GM18502 (cell line): Measurements from ENCODE around the gene TSC22D1.

Experiments
- ATAC-seq: cut with Tn5 transposase; IDR thresholded peaks from one replicate; pipeline ENCODE4 v1.9.1; 2021; ENCODE audit warnings: mild to moderate bottlenecking; ENCODE audit not compliant: unreplicated experiment, poor library complexity

TSC22D1 gene

GRCh38 chr13:44508562-44509077, 67.5 kb downstream of the TSC22D1 start:
- no peak for ATAC-seq

GRCh38 chr13:44507639-44508038, 68.5 kb downstream of the TSC22D1 start:
- no peak for ATAC-seq

DNA sequence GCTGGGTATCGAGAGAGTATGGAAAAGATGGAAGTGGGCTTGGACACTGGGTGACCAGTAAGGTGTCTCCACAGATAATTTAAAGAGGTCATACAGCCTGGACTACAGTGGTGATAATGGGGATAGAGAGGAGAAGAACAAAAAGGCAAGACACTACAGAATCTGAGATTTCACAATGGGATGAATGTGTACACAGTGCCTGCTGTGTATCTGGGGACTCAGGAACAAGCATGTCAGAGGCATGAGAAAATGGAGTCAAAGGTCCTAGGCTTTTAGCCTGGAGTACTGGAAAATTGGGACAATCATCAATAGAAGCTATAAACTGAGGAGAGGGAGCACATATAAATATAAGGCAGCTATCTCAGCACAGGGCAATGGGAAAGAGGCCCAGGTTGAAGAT, 69.4 kb downstream of the TSC22D1 start:
- ATAC-seq: no peak

DNA sequence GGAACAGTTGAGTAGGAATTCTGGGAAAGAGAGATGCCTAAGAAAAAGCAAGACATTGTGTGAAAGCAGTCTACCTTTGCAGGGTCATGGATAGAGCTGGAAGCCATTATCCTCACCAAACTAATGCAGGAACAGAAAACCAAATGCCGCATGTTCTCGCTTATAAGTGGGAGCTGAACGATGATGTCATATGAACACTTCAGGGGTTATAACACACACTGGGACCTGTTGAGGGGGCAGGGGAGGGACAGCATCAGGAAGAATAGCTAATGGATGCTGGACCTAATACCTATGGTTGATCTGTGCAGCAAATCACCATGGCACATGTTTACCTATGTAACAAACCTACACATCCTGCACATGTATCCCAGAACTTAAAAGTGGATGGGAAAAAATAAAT, 69.9 kb downstream of the TSC22D1 start:
- ATAC-seq: no peak

DNA sequence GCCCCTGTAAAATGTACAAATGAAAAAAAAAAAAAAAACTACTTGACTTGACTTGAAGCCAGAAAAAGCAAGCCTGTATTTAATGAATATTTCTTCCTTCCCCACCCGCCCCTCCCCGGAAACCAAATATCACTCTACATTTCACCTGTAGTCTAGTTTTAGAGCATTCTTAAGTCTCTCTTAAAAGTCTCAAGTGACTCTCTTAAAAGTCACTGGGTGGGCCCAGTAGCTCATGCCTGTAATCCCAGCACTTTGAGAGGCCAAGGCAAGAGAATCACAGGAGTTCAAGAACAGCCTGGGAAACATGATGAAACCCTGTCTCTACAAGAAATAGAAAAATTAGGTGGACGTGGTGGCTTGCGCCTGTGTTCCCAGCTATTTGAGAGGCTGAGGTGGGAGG, 72.0 kb downstream of the TSC22D1 start:
- no peak for ATAC-seq

DNA sequence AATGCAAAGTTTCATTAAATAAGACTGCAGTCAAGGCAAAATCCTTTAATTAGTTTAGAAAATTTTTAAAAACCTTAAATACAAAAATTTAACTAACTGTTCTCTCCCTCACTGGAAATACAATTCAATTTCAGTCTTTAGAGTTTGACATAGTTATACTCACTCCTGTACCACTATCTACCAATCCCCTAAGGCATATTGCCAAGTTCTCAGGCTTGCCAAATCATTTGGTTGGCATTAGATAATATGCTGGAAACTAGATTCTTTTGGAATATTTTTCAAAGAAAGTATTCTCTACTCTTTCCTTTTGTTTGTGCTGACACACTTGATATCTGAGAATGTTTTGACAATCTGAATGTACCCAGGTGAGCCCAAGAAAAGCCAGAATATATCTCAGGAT, 77.2 kb downstream of the TSC22D1 start:
- ATAC-seq: no peak

- no peak for ATAC-seq
These were observed 77.6 kb downstream of the TSC22D1 start for GRCh38 chr13:44498502-44498901.

DNA sequence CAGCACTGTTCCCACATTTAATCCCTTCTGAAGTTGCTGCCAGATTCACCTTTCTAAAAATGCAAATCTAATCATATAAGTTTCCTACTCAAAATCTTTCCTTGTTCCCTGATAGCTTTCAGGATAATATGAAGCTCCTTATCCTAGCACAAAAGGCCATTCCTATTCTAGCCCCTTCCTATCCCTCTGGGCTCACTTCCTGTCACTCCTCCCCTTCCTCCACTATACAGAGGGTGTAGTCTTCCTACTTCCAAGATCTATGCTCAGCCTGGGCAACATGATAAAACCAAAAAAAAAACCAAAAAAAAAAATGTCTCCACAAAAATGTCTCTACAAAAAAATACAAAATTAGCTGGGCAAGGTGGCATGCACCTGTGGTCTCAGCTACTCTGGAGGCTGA, 78.3 kb downstream of the TSC22D1 start:
- no peak for ATAC-seq

GRCh38 chr13:44493213-44493812, 82.8 kb downstream of the TSC22D1 start:
- ATAC-seq: no peak

DNA sequence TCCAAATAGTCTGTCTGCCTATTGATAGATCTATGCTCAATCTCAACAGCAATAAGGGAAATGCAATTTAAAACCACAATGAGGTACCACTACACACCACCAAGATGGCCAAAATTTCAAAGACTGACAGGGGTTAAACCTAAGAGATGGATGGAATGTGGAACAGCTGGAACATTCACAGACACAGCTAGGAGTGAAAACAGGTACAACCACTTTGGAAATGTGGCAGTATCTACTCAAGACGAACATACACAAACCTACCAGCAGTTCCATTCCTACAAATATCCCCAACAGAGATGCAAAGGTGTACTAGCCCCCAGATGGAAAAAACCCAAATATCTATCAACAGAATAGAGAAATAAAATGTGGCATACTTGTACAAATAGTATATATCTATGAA, 86.4 kb downstream of the TSC22D1 start:
- no peak for ATAC-seq

DNA sequence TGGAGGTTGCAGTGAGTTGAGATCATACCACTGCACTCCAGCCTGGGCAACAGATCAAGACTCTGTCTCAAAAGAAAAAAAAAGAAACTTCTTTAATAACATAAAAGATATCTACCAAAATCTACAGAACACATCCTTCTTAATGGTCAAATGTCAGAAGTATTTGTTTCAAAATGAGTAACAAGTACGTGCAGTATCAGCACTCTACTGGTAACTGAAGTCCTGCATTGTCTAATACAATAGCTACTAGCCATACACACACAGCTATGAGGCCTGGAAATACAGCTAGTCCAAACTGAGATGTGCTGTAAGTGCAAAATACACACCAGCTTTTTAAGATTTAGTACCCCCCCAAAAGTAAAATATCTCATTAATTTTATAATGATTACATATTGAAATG, 88.1 kb downstream of the TSC22D1 start:
- no peak for ATAC-seq

DNA sequence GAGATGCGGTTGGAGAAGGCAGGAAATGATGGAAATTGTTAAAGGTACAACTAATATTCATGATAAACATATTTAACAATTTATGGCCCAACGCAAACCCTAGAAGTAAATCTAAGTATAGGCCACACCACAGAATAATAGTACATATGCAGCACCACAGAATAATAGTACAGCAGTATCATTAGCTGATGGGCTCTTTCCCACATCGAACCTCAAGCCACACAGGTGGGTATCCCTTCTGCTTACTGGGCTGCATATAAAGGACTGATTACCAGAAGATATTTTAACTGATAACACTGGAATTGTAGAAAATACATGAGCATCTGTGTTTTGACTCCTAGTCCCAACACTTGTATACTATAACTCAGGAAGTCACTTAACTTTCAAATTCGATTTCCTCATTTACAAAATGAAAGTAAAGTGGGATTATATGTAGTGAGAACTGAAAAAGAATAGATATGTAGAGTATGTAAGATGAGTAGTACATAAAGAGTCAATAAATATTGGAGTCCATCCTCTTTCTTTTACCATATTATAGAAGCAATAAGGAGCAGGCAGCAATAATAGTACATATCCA, 91.5 kb downstream of the TSC22D1 start:
- ATAC-seq: peak; percentile 52

DNA sequence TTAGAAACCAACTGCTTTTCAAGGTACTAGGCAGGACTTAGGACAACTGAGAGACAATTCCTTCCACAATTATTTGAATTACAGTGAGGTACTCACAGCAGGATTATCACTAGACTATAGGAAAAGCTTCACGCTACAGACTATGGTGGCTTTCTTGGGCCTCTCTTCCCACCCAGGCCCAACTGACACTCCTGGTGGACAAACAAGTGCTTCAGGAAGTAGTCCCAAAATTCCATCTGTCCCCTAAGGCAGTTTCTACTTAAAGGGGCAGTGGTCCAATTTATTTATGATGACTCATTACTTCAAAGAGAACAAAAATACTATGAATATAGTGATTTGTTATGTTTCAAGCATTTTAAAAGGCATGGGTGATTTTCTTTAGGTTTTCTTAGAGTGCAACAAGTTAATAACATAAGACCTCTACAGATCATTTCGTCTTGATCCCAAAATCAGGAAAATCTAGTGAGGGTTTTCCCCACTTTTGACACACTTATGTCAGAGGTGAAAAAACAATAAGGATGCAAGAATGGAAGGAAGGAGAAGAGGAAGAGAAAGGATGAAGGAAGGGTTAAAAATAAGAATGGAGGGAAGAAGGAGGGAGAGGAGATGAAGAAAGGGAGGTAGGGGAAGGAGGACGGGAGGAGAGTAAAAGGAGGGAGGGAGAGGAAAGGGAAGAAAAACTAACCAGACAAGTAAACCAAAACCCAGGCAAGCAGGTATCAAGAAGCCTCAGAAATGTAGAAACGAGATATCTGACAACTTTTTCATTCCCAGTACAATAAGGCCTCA, 101.8 kb downstream of the TSC22D1 start:
- ATAC-seq: no peak

DNA sequence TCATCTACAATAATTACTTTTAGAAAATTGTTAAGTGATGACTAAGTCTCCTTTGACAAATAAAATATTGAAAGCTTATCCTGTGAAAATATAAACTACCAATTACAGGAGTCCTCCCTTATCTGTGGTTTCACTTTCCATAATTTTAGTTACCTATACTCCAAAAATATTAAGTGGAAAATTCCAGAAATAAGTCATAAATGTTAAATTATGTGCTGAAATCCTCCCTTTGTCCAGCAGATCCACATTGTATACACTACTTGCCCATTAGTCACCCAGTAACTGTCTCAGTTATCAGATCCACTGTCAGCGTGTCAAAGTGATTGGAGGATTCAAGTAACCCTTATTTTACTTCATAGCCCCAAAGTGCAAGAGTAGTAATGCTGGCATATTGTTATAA, 104.4 kb downstream of the TSC22D1 start:
- no peak for ATAC-seq

DNA sequence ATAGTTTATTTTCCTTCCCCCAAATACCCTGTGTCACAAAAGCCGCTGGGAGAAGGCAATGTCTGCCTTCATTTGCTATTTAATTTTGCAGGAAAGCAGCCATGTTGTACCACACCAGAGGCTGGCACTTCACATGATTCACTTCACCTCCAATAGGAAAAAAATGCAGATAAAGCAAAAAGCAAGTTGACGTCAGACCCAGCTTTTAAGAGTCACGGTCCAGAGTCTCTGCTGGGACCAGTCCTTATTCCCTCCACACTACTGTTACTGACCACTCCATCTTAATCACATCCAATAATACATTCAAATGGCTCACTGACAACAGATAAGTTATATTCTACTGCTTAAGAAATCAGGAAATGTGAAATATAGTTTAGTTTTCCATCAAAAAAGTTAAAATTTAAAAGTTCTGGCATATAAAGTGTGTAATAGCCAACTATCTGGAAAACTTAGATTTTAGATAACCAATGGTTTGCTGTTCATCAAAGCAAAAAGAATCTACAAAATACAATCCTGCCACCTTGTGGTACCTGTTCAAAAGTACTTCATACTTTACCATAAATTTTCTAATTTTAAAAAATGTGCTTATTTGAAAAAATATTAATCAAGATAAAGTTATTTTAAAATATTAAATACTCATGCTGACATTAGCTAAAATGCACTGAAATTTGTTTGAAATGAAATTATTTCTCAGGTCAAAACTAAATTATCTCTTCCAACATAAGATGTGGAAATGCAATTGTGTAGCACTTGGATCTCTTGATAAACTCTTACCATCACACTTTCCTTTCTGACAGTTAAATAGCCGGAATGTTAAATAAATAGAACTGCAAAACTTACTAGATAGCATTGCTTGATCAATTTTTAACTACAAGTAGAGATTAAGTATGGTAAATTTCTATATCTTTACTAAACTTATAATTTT, 105.2 kb downstream of the TSC22D1 start:
- no peak for ATAC-seq

DNA sequence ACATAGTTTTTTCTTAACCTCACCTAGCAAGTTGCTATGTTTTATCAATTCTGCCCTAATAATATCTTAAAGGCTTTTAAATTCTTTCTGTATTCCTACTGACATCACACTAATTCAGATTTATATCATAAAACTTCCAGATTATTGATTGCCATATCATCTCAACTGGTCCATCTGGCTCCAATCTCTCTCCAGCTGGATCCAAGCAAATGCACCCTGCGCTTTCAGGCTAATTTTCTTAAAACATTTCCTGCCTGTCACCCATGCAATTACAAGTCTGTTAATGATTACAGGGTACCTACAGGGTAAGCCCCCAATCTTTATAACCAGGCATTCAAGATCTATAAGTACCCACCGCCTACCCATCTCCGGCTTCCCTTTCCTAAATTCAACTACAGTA, 107.3 kb downstream of the TSC22D1 start:
- ATAC-seq: no peak

DNA sequence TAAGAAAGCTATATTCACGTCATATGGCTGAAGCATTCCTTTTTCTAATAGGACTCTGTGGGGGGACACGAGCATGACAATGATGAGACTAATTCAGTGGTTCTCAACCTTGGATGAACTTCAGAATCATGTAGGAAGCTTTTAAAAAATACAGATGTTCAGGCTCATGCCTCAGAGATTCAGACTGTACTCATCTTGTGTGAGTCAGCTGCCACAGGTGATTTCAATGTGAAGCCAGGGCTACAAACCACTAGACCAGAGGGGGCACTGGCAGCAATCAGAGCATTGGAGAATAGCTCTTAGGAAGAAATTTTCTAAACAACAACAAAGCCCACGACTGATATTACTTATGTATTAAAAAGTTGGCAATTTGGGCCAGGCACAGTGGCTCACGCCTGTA, 110.8 kb downstream of the TSC22D1 start:
- no peak for ATAC-seq

- no peak for ATAC-seq
These were observed 111.7 kb downstream of the TSC22D1 start for GRCh38 chr13:44464471-44464870.

- ATAC-seq: no peak
These were observed 112.4 kb downstream of the TSC22D1 start for GRCh38 chr13:44463759-44464158.

- no peak for ATAC-seq
These were observed 116.5 kb downstream of the TSC22D1 start for GRCh38 chr13:44459674-44460073.
